ENCODE results near the gene RND1.
"Not testable (repeated sequence)": the region's sequence is repeated elsewhere in the genome, so short reads cannot be mapped to it uniquely, and the experiment has no call there.

Gene RND1

DNA sequence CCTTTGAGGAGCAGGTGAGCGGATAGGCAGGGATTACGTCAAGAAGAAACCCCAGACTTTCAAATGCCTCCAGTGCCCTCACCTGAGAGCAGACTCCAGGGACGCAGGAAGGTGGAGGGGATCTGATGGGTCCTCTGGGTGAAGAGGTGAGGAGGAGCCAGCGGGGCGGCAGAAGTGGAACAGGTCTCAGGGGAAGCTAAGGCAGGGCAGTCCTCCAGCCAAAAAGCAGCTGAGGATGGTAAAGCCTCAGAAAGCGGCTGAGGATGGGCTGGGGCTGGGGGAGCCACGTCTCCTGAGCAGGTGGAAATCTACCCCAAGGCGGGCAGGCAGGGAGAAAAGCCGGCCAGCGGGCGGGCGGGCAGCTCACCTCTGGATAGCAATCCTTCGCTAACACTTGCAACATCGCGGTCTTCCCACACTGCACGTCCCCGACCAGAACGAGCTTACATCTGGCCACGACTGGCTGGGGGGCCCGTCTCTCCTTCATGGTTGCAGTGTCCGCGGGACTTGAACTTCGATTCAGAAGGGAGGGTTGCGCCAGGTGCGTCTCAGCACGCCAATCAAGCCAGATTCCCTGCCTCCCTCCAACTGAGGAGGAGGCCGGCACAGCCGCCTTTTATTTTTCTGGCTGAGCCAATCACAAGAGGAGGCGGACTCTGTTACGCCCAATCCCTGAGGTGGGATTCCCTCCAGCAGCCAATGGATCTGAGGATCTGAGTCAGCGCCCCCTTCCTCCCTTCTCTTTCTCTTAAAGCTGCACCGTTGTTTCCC is at the start of gene RND1:
TSS of gene RND1 (minus strand) at position 590 of the 771 bp plus-strand sequence. CDS start at position 487, 103 bp downstream.
- peak; percentile 40 to 96 (median 89) for DNase-seq

GRCh38 chr12:48910196-48910595 is 44.5 kb upstream of the RND1 start:
- no peak for DNase-seq

- not testable (repeated sequence) for DNase-seq
These were observed 44.0 kb upstream of the RND1 start for GRCh38 chr12:48909698-48910097.

- no peak for DNase-seq
These were observed 41.6 kb upstream of the RND1 start for GRCh38 chr12:48907245-48907644.

- DNase-seq, result peak in 46 of 58 donors; percentile 9 to 83 (median 47)
These were observed 38.3 kb upstream of the RND1 start for GRCh38 chr12:48903982-48904411.

DNA sequence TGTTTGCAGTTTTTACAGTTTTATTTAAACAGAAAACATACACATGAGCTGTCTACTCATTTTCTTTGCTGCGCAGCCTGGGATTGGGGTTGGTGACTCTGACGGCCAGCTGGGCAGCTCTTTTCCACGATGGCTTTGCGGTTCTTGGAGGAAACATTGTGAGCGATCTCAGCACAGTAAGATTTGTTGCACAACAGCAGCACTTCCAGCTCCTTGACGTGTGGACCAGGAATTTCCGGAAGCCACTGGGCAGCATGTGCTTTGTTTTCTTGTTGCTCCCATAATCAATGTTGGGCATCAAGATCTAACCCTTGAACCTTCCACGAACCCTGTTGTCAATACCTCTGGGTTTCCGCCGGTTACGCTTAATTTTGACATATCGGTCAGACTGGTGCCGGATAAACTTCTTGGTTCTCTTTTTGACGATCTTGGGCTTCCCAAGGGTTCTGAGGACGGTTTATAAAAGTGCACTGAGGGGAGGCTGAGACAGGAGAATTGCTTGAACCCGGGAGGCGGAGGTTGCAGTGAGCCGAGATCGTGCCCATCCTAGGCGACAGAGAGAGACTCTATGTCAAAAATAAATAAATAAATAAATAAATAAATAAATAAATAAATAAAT is 37.8 kb upstream of the RND1 start:
- DNase-seq, result no peak

DNA sequence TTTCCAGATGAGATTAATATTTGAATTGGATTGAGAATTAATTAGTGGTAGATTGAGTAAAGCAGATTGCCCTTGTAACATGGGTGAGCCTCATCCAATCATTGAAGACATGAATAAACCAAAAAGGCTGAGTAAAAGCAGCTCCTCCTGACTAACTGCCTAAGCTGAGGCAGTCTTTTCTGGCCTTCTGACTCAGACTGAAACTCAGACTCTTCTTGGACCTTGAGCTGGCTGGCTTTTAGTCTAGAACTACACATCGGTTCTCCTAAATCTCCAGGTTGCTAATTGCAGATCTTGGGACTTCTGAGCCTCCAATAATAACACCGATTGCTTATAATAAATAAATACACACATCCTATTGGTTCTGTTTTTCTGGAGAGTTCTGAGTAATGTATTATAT is 35.6 kb upstream of the RND1 start:
- no peak for DNase-seq

- no peak for DNase-seq
These were observed 34.0 kb upstream of the RND1 start for GRCh38 chr12:48899651-48900050.

GRCh38 chr12:48894271-48894670 is 28.6 kb upstream of the RND1 start:
- no peak for DNase-seq

GRCh38 chr12:48890657-48891418 is 25.2 kb upstream of the RND1 start:
- peak; percentile 34 to 90 (median 74) for DNase-seq

DNA sequence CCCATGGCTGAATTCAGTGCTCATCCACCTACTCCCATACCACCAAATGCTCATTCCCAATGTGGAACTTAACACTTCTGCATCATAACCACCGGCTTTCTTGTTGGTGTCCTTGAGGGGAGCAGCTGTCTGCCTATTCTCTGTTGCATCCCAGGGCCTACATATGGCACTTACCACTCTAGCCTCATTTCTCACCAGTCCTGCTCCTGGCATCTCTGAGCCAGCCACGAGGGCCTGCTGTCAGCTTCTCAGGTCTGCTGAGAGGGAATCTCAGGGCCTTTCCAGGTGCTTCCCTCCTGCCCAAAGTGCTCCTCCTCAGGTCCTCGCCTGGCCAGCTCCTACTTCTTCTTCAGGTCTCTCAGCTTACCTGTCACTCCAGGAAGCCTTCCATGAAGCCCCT is 24.0 kb upstream of the RND1 start:
- peak in 15 of 58 donors; percentile 5 to 71 (median 14) for DNase-seq

- peak in 14 of 58 donors; percentile 10 to 57 (median 22) for DNase-seq
These were observed 17.9 kb upstream of the RND1 start for GRCh38 chr12:48883305-48884161.

- DNase-seq, result no peak
These were observed 17.3 kb upstream of the RND1 start for GRCh38 chr12:48882972-48883304.

DNA sequence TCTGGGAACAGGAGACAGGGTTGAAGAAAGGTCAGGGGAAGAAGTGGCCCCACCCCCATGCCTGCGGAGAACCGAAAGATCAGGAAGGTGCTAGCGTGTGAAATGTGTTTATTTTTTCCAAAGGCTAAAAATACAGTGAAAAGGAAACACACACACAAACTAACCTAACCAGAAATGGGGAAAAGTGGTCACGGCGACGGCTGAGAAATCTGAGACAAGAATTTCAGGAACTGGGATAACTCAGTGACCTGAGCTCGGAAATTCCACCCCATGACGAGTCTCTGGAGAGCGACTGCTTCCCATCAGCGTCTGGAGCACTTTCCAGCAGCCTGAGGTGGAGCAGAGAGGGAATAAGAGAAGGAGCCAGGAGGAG is 16.6 kb upstream of the RND1 start:
- DNase-seq, result no peak

DNA sequence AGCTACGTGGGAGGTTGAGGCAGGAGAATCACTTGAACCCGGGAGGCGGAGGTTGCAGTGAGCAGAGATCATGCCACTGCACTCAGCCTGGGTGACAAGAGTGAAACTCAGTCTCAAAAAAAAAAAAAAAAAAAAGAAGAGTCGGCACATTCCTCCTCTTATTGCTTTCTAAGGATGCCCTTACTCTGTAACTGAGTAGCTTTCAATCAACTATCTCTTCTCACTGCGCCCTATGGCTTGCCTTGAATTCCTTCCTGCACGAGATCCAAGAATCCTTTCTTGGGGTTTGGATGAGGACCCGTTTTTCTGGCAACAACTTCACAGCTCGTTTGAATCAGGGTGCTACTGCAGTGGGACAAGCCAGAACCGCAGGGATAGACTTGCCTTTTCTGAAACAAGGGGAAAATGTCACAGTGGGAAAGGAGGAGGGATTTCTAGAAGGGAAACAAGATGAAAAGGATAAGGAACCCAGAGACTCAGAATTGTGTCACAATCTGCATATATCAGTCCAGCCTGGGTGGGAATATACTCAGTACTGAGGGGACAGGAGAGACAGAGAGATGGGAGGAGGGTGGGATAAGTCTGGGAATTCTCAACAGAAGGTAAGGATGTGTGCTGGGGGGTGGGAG is 16.1 kb upstream of the RND1 start:
- no peak for DNase-seq

DNA sequence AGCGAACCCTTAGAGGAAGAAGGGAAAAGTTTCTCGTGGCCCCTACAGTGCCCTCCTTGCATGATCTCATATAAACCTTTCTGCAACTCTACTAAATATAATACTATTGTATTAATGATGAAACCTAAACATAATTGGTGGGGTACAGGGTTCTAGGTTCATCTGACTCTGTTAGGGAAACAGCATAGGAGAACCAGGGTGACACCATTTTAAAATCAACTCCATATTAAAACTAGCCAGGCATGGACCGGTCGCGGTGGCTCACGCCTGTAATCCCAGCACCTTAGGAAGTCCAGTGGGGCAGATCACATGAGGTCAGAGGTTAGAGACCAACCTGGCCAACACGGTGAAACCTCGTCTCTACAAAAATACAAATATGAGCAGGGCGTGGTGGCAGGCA is 15.0 kb upstream of the RND1 start:
- DNase-seq, result no peak

DNA sequence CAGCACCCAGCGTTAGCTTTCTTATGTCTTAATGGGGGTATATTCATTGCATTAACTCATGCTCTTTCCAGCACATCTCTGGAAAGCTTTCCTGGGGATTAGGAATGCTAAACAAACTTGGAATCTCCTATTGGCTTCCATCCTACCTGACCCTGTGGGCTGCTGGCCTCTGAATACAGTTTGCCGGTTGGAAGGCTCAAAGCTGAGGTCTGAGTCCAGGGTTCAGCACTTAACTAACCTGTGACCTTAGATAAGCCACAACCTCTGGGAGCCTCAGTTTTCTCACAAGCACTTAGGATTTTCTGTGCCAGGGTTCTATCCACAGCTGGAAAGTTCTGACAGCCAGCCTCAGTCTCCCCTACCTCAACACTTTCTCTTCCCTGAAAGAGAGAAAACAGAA is 12.9 kb upstream of the RND1 start:
- DNase-seq, result no peak

DNA sequence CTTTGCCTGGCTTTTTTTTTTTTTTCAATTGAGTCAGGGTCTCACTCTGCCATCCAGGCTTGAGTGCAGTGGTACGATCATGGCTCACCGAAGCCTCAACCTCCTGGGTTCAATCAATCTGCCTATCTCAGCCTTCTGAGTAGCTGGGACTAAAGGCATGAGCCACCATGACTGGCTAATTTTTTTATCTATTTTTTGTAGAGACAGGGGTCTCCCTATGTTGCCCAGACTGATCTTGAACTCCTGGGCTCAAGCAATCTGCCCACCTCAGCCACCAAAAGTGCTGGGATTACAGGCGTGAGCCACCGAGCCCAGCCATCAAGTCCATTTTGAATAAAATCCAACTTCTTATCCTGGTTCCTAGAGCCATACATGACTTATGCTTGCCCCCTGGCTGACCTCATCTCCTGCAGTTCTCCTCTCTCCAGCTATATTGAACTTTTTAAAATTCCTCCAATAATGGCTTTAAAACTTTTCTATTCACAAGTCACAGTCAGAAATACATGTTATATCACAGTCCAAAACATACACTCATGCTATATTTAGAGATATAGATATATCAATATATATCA is 10.4 kb upstream of the RND1 start:
- no peak for DNase-seq

DNA sequence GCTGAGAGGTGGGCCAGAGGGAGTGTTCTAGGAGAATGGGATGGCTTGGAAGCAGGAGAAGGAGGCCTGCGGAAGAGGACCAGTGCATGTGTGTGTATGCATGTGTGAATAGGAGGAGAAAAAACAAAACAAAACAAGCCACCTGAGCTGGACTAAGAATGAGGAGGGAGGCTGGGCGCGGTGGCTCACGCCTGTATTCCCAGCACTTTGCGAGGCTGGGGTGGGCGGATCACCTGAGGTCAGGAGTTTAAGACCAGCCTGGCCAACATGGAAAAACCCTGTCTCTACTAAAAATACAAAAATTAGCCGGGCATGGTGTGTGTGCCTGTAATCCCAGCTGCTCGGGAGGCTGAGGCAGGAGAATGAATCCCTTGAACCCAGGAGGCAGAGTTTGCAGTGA is 7.9 kb upstream of the RND1 start:
- not testable (repeated sequence) for DNase-seq

DNA sequence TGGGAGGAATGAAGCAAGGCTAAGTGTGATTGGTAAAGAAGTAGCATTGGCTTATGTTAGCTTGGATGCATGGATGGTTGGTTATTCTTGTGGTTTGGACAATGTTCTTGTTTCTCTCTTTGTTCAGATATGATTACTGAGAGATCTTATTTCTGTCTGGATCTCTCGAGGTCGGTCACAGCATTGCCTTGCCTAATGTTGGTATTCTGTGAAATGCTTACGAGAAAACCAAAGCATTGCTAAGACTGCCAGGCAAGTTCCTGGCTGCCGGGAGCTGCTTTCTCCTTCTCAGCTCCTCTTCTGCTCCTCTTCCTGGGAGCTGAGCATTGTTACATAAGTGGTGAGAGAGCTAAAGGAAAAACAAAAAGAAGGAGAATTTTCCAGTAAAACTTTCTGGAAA is 7.4 kb upstream of the RND1 start:
- peak in 8 of 58 donors; percentile 11 to 33 (median 17) for DNase-seq

All from anterior cingulate cortex (tissue), 58 donors.